GM18861 (cell line): Measurements from ENCODE around the gene XXYLT1.
A peak's percentile ranks its signal among the peaks of the same experiment; 100 is the strongest.

ENCODE experiments used
- ATAC-seq: cut with Tn5 transposase; IDR thresholded peaks from one replicate; pipeline ENCODE4 v1.9.1; 2021; ENCODE audit not compliant: unreplicated experiment

Gene XXYLT1

DNA sequence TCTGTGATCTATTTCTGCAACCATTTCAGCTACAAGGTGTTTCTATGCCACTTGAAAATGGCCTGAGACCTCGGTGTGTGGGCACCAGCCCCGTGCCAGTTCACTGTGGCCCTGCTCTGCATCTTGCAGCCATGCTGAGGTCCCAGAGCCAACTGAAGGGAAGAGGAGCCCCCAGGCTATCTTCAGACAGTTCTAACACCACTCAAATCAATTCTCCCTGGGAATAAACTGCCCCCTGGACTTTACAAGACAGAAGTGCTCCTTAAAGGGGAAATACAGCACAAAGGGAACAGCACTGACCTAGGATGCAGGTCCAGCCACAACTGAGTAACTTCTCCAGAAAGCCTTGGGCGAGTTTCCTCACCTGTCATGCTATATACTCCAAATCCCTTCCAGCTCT lies 3.9 kb downstream of the XXYLT1 start:
- ATAC-seq, result no peak

DNA sequence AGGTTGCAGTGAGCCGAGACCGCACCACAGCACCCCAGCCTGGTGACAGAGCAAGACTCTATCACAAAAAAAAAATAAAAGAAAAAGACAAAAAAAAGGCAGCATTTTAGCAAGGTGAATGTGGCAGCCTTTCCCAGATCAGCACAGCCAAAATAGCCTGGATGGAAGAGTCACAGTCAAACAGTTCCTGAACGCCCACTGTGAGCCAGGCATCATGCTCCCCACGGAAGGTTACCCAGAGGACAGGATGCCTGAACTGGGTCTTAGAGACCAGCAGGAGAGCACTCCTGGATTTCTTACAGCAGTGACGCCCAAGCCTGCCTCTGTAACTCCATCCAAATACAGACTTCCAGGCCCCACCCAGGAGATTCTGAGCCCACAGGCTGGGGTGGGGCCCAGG lies 4.5 kb downstream of the XXYLT1 start:
- no peak for ATAC-seq

DNA sequence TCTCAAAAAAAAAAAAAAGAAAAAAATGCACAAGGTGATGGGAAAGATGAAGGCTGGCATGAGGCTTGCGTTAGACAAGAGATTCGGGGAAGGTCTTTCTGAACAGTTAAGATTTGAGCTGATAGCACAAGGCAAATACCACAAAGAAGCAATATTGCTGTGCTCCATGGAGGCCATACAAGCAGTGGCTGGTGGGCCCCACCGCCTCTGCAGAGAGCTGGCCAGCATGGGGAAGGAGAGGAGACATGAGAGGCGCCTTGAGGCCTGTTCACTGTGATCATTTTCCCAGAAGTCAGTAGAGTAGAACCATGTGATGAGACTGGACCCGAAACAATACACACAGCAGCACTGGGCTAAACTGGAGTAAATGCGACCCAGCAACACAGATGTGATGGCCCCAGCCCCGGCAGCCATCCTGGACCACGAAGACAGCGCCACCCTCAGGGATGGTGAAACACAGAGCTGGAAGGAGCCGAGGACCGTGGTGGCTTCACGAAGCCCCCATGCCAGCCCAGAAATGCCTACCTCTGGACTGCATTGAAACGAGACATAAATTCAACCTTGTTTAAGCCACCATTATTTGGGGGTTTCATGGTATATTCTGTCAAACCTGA lies 5.5 kb downstream of the XXYLT1 start:
- no peak for ATAC-seq

DNA sequence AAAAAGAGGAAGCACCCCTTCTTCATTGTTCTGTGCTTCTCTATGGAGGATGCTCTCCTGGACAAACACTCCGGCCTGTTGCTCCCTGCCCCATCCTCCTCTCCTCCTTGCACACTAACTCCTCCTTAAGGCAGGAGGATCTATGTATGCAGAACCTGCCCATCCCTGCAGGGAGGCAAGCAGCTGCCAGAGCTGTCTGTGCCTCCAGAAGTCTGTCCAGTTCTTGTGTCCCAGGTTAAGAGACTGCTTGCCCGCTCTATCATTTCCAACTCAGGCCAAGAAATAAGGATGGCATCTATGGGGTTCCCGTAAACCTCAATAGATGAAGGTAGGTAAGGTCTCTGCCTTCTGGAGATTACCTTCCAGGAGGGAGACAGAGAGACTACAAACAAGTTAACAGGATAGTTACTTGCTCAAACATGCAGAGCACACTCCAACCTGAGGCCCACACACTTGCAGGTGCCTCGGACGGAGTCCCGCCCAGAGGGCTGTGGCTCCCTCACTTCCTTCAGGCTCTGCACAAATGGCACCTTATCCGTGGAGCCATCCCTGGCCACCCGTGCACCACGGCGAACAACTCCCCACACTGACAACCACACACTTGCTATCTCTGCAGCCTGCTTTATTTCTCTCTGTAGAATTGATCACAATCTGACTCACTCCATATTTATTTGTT lies 6.9 kb downstream of the XXYLT1 start:
- ATAC-seq, result no peak

DNA sequence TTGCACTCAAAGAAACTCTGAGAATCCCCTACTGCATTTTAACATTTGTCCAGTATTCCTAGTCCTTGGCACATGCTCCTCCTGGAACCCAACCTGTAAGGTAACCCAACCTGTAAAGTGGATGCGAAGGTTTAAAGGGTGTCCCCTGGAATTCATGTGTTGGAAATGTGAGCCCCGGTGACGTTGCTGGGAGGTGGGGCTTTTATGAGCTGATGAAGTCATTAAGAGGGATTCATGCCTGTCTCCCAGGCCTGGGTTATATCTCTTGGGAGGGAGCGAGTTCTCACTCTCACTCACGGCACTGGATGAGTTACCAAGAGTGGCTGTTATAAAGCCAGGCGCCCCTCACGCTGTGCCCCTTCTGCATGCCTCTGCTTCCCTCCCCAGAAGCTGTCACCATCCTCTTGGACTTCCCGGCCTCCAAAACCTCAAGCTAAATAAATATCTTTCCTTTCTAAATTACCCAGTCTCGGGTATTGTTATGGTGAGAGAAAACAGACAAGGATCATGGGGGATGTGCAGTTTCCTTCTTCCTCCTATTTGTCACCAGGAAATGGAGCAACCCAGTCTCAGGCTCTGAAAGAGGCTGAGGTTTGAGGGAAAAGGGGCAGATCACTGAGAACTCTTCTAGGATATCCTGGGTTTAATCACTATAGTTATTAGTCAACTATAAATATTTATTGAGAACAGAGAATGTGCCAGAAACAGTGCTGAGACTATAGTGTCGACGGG lies 7.6 kb downstream of the XXYLT1 start:
- ATAC-seq, result no peak

DNA sequence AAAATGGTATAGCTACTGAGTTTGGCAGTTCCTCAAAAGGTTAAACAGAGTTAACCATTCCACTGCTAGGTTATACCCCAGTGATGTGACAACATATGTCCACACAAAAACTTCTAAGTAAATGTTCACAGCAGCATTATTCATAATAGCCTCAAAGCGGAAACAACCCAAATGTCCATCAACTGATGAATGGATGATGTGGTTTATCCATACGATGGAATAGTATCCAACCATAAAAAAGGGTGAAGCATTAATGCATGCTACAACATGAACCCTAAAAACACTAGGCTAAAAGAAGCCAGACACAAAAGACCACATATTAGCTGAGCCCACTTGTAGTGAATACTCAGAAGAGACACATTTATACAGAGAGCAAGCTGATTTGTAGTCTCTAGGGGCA lies 9.0 kb downstream of the XXYLT1 start:
- no peak for ATAC-seq

DNA sequence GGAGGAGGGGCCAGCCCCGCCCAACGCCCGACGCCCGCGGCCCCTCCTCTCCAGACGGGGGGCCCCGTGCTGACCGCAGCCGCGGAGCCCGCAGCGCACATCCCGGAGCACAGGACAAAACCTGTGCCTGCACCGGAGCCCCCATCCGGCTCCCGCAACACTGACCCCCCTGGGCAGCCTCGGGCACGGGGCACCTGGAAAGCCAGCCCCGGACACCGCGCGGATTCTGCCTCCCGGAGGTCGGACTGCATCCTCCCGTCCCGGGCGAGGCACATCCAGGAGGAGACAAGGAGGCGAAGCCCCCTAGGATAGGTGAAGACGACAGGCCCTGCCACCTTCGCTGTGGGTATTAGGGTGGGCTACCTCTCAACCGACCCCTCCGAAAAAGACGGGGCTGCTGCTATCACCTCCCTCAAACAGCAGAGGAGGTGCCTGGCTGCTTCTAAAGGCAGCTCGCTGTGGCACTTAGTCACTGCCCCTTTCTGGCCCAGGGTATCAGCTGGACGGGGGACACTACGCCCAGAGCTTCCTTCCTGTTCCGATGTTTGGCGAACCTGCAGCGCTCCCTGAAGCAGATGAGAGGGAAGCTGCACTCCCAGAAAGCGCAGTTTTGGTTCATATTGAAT lies 10.6 kb downstream of the XXYLT1 start:
- no peak for ATAC-seq

DNA sequence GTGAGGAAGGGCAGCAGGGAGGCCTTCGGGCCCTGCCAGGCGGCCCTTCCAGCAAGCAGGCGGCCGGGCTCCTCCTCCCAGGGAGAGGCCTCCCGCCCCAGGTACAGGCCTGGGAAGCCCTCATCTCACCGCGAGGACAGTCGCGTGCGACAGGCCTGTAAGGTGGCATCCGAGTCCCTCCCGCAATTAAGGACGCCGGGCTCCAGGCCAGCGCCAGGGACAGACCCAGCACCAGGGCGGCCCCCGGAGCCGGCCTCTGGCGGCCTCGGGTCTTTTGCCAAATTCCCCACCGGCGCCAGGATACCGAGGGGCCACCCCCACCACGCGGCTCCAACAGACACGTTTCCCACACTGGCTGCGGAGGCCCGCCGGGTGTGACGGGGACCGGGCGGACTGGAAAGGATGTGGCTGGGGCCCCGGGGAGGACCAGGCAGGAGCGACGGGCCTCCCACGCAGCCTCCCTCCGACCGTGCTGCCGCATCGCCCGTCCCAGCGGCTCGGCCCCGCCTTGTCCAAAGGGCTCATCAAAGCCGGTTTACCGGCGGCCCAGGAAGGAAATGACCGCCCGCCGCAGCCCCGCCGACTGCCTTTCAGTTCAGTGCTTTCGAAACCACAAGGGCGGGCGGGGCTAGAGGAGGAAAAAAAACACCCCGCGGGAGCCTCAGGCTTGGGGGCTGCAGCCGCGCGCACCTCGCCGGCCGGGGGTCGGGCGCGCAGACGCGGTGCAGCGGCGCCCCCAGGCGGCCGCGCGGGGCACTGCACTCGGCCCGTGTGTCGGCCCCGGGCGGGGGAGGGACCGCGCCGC lies 11.3 kb downstream of the XXYLT1 start:
- peak; percentile 64 for ATAC-seq

DNA sequence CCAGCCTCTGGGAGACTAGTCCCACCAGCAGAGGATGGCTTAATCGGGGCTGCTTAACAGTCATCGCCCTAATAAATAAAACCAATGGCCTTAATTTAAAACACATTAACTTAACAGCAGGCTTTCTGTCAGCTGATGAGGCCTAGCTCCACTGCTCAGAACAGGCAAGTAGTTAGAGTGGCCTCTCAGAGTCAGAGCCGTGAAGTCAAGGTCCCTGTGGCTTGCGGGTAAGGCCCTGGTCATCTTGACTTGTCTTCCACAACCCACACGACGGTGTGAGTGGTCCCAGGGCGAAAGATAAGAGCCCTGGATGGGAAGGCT lies 11.8 kb downstream of the XXYLT1 start:
- no peak for ATAC-seq

DNA sequence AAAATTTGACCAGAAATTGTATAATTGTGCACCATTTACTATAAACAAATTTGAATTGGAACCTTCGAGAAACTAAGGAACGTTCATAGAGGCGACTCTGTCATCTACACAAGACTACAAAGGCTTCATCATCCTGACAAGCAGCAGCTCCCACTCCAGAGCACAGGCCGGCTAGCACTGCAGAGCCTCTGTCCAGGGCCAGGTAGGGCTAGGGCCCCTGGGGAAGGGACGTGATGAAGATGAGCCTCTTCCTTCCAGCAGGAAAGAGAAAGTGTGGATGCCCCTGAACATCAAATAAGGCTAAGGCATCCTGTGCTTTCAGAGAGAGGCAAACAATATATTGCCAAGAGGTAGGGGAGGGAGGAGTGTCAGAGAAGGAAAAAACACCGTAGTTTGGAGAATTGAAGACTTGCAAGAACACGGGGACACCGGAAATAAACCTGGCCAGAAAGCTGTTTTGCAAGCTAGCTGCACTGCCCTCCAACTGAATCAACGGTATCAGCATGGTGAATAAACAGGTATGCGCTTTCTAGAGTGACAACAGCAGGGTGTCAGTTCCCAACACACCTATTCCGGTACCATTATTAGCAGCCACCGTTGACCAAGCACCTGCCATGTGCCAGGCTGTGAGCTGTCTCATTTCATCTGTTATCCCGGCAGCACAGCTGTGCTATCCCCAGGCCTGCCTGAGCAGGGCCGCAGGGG lies 12.4 kb downstream of the XXYLT1 start:
- no peak for ATAC-seq

DNA sequence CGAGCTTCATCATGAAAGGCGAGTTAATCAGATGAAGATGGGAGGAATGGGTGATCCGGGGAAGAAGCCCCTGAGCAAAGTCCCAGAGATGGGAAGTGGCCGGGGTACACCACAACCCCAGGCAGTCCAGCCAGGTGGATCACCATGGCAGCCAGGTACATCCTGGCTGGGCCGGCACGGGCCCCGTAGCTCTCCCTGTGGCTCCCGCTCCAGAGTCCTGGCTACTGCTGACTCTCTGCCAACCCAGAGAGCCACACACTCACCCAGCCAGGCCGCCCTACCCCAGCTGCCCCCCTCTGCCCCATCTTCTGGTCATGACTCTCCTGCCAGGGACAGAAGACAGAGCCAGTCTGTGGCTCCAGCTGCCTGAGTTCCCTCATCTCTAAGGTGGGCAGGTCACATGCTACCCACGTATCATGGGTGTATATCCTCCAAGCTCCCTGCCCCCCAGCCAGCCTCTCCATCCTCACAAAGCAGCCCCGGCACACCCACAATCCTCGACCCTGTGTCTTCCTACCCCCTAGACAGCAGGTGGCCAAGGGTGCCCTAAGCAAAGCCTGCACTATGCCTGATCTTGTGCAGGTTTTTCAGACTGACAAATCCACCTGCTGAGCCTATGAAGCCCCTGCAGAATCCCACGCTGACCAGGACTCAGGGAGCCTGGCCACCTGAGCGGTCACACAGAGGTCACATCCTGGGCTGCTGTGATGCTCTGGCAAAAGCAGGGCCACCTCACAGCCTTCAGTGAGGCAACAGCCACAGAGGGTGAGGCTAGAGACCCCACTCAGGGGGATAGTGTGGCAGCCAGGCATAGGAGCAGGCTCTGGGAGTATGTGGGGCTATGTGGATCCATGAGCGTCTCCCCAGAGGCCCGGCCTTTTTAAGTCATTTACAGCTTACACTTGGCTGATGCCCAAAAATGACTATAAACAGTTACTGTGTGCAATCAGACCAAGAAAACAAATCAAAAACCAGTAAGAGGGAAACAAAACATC lies 13.2 kb downstream of the XXYLT1 start:
- ATAC-seq, result no peak

DNA sequence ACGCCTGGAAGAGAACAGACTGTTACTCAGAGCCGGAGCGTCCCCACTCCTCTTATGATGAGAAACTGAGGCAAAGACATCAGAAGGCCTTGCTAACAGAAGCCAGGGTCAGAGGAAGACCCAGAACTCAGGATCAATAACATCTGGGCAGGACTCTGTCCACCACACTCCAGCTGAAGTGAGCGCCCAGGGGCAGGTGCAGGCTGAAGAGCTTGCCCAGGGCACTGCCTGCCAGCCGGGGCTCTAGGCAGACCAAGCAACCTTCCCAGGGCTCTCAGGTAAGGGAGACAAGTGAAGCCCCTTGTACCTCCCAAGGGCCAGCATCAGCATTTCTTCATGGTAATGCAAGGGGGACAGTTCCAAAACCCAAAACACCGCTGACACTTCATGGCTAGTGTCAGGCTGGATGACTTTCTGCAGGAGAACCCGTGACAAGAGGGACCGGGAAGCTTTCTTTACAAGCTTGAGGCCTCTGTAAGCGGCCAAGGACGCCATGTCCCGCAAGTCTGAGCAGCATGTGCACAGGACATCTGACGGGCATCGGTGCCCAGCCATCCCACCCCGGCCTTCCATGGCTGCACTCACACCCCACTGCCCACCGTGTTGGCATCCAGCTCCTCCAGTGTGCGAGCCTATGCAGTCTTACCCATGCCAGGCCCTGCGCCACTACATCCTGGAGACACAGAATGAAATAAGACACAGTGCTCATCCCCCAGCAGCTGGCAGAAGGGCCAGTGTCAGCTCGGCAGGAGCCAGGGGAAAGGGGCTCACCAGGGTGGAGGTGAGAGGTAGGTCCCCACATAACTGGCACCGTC lies 14.1 kb downstream of the XXYLT1 start:
- no peak for ATAC-seq

DNA sequence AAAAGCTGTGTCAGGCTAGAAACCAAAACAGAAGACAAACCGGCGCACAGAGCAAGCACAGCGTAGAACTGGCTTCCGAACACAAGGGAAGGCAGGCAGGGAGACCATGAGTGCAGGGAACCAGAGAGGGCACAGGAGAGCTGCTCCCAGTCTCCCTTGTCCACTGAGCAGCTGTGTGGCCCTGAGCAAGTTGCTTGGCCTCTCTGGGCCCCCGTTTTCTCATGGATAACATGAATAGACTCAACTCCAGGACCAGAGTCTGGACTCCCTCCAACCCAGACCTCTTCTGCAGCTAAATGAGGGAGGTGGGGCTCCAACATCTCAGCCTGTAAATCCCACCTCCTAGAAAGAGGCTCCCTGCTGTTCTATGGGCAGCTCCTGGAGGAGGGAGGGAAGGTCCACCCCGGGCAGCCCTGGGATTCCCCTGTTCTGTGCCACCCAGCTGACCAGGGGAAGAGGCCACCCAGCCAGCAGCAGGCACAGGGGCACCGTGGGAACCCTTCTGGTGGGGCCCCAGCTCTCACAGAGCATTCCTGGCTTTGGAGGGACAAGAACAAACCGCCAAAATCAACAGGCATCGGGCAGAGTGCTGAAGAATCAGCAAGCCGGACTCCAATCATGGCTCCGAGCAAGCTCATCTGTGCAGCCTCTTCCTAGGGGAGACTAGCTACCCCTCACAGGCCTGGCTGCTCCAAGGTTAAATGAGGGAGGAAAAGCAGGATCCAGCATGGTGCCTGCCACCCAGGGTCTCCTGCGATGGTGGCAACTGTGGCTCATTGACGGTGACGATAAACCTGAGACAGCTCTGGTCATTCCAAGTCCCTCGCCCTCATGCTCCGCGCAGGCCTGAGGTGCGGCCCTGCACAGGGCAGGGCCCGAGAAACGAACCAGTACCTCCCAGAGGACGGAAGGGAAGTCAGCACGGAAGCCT lies 15.1 kb downstream of the XXYLT1 start:
- ATAC-seq, result no peak

DNA sequence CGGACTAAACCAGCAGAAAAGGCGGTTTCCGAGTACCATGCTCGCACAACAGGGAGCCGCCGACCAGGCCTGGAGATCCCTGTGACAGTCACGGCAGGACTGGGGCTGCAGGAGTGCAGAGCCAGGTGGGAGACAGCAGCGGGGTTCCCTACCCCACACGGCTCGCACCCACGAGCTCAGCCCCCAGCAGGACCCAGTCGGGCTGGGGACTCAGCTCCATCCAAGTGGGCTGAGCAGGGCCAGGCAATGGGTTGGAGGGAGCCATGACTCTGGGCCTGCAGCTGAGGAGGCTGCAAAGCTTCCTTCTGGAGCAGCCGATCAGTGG lies 15.8 kb downstream of the XXYLT1 start:
- no peak for ATAC-seq

DNA sequence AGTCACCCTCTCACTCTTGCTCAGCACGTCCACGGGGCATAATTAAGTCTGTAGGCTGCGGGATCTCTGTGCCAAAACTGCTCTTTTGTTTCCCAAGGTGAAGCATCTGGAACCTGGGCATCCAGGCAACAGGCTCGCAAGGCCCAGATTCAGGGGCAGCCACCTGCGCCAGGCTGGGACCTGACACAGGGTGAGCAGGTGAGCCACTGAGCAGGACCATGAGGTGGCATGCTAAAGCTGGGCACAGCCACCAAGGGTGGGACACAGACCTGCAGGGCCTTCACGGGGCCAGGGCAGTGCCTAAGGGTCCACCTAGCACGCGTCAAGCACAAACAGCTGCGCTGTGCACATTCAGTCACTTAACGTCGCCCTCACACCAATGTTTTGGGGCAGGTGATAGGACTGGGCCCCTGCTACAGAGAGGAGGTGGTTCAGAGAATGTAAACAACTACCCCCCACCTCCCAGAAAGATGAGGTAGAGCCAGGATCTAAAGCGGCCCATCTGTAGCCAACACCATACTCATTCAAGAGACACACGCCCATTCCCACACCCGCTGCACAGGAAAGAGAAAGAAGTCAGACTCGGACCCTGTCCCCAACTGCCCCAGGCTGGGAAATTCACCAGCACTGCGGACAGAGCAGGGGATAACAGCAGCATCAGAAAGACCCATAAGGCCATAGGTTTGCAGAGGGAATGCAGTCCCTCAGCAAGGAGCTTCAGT lies 16.3 kb downstream of the XXYLT1 start:
- ATAC-seq, result no peak

DNA sequence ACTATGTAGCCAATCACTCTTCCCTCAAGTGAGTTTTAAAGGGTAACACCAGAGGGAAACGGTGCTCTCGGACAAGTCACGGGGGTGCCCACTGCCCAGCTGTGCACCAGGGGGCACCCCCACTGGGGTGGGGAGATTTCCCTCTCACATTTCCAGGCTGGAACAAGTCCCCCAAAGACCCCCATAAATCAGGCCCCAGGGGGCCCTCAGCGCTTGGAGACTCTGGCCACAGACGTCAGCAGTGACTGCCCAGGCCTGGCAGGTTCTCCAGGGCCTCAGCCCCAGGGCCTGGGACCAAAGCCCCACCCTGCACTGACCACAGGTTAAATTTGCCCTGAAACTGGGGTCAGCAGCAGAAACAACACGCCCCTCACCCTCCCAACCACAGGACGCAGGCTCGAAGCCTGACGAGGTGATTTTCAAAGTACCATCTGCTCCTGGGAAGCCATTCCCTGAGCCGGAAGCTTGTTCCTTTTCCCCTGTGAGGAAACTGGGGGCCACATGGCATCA lies 17.0 kb downstream of the XXYLT1 start:
- no peak for ATAC-seq
